ENCODE data around the gene NLGN3. TPM values are rescaled to one million over a fixed set of nuclear protein-coding genes. Genes with fewer than 3 reads are reported as not detected.

Gene NLGN3
- total RNA-seq, 1 donor from 2014 or later, result 0.69 TPM

DNA sequence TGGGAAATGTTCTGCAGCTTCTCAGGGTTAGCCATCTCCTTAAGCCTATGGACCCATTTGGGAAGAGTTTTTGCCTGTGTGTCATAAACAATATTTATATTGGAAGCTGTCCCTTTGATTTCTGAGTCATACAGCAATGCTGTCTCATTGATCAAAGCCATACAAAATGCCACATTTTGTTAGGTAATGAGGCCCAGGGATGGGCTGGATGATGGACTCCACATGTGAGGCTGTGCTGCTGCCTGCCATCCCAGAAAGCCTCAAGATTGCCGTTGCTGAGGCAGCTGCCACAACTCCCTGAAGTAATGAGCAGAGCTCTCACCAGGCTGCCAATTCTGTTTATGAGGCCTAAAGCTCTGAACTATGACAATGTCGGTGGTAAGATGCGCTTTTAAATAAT is 66.2 kb downstream of the NLGN3 start:
- no peaks in the 10 kb centered on the region for H3K36me3 ChIP-seq
- DNase-seq (no peak), ATAC-seq (no peak)
- H3K4me1 ChIP-seq, result no peaks in the 10 kb centered on the region
- H3K27ac ChIP-seq, result no peak overlapping the region
- H3K27me3 ChIP-seq, result no peaks in the 10 kb centered on the region
- no peak for TF ChIP-seq CTCF (IDR thresholded peaks at IDR 0.05)
- no peak overlapping the region for H3K4me3 ChIP-seq
- intact Hi-C loops (cut with DNase I), result no loop called here
- H3K9me3 ChIP-seq, result no peaks in the 10 kb centered on the region

DNA sequence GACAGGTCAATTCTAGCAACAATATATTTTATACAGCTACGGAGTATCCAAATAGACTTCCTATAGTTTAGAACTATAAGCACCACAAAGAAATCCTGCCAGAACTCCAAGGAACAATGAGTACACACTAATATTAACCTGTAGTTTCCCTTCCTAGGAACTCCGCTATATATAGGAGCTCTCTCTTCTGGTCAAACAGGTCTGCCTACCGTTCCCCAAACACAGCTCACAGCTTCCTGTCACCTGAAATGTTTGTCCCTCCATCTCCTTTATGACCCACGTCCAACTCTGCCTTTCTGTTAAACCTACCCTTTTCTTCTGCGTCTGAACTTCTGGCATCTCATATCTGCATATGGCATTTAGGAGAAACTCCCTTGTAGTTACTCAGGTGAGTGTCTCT is 67.9 kb downstream of the NLGN3 start:
- Histone ChIP-seq H3K4me1 (no peaks in the 10 kb centered on the region), H3K27me3 (no peaks in the 10 kb centered on the region), H3K4me3 (no peak overlapping the region), H3K36me3 (no peaks in the 10 kb centered on the region), H3K9me3 (no peaks in the 10 kb centered on the region), H3K27ac (no peak overlapping the region)
- no peak for DNase-seq
- intact Hi-C loops (cut with DNase I), result no loop called here
- no peak for ATAC-seq
- no peak for TF ChIP-seq CTCF (IDR thresholded peaks at IDR 0.05)

- ATAC-seq (no peak), DNase-seq (no peak)
- Histone ChIP-seq H3K9me3 (no peaks in the 10 kb centered on the region), H3K4me3 (no peak overlapping the region), H3K27ac (no peak overlapping the region), H3K36me3 (no peaks in the 10 kb centered on the region), H3K27me3 (no peaks in the 10 kb centered on the region), H3K4me1 (no peaks in the 10 kb centered on the region)
- intact Hi-C loops (cut with DNase I), result no loop called here
- no peak for TF ChIP-seq CTCF (IDR thresholded peaks at IDR 0.05)
These were observed 69.5 kb downstream of the NLGN3 start for GRCh38 chrX:71214152-71214551.

DNA sequence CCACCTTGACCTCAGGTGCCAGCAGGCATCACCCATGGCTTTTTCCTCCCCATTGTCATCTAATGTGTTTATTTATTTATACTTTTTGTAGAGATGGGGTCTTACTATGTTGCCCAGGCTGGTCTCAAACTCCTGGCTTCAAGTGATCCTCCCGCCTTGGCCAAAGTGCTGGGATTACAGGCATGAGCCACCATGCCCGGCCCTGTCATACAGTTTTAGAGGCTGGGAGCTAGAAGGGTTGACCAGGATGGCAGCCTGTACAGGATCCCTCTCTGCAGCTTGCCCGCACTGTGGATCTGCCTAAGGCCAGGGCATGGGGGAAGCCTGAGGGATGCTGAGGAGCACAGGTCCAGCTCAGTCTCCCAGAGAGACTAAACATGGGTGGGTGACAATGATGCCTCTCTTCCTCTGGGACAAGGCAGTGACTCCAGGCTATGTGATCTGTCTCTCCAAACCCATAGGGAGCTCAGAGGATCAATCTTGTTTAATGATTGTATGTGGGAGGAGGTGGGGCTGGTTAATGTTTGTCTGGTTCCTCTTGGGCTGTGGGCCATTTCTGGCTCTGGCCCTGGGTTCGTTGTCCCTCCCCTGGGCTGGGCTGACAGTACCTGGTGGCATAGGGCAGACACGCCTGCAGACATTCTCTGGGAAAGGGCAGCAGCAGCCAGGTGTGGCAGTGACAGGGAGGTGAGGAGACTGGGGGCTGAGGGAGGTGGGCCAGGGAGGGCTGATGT is 70.1 kb downstream of the NLGN3 start:
- no peaks in the 10 kb centered on the region for H3K4me1 ChIP-seq
- DNase-seq, result peak; percentile 60
- ATAC-seq, result peak; percentile 55

DNA sequence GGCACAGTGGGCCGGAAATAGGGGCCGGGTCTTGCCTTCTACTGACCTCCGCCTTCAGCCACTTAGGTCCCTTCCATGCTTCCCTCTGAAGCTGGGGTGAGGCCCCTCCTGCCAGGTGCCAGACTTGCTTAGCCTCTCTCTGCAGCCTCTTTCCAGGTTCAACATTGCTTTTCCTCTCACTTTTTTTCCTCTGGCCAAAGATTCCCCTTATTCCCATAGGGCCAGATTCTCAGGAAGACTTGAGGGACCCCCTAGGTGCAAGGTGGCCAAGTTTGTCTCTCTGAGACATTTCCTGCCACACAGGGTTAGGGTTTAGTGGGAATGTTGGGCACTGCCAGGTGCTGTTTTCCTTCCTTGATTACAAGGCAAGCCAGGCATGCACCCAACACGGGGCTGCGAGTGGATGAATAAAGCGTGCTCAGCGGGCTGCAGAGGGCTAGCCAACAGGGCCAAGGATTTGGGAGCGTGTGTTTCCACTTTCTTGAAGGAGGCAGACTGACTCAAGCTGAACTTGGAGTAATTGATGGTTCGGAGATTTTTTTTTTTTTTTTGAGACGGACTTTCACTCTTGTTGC is 70.8 kb downstream of the NLGN3 start:
- no peaks in the 10 kb centered on the region for H3K4me1 ChIP-seq
- no peaks in the 10 kb centered on the region for H3K36me3 ChIP-seq
- H3K27ac ChIP-seq, result no peak overlapping the region
- H3K9me3 ChIP-seq, result no peaks in the 10 kb centered on the region
- no peak overlapping the region for H3K4me3 ChIP-seq
- DNase-seq, result no peak
- intact Hi-C loops (cut with DNase I), result no loop called here
- ATAC-seq, result peak; percentile 27
- no peaks in the 10 kb centered on the region for H3K27me3 ChIP-seq
- TF ChIP-seq CTCF (IDR thresholded peaks at IDR 0.05), result no peak

More for the DNA sequence above, 70.1 kb downstream of the NLGN3 start:
- TF ChIP-seq CTCF (IDR thresholded peaks at IDR 0.05), result no peak
- H3K4me3 ChIP-seq, result no peak overlapping the region
- no peaks in the 10 kb centered on the region for H3K9me3 ChIP-seq
- no peaks in the 10 kb centered on the region for H3K36me3 ChIP-seq
- no peak overlapping the region for H3K27ac ChIP-seq
- intact Hi-C loops (cut with DNase I), result no loop called here
- no peaks in the 10 kb centered on the region for H3K27me3 ChIP-seq
